ENCODE results near the gene SURF1.

- TF ChIP-seq CTCF (IDR thresholded peaks at IDR 0.05; ENCODE audit: low read length): no peak
- no peak for TF ChIP-seq EZH2 (IDR thresholded peaks at IDR 0.05; ENCODE audit: borderline replicate concordance, low read length)
These were observed 49.8 kb downstream of the SURF1 start for GRCh38 chr9:133306242-133307204.

Measured in OCI-LY1 (cell line).